BLaER1 treated with 17β-estradiol and CSF1 and Interleukin-3, amounts not matched to agents 10 nM and 100 nM (cell line): ENCODE results near the gene ZNF322.

Experiments
- H3K27ac ChIP-seq, 11 experiments: shearing (Covaris generic); formaldehyde crosslinking; 2 replicates each; pipeline ENCODE4 v1.8.1; 2022
- H3K27me3 ChIP-seq, 11 experiments: shearing (Covaris generic); formaldehyde crosslinking; 2 replicates each; pipeline ENCODE4 v1.8.1; 2022
- H3K36me3 ChIP-seq, 11 experiments: shearing (Covaris generic); formaldehyde crosslinking; 2 replicates each; pipeline ENCODE4 v1.8.1; 2022
- H3K4me1 ChIP-seq, 10 experiments: shearing (Covaris generic); formaldehyde crosslinking; 2 replicates each; pipeline ENCODE4 v1.8.1; 2022
- H3K4me2 ChIP-seq, 11 experiments: shearing (Covaris generic); formaldehyde crosslinking; 2 replicates each; pipeline ENCODE4 v1.8.1; 2022
- H3K4me3 ChIP-seq, 10 experiments: shearing (Covaris generic); formaldehyde crosslinking; 2 replicates each; pipeline ENCODE4 v1.8.1; 2022
- H3K9ac ChIP-seq, 11 experiments: shearing (Covaris generic); formaldehyde crosslinking; 2 replicates each; pipeline ENCODE4 v1.8.1; 2022
- H3K9me3 ChIP-seq, 11 experiments: shearing (Covaris generic); formaldehyde crosslinking; replicated peaks in 1 of 11; 2 replicates each; pipeline ENCODE4 v1.8.1; 2022
- H4K20me1 ChIP-seq, 11 experiments: shearing (Covaris generic); formaldehyde crosslinking; 2 replicates each; pipeline ENCODE4 v1.8.1; 2022
- Cebpa-rat ChIP-seq, 11 experiments: shearing (Covaris generic); IDR thresholded peaks; 2 replicates each; pipeline ENCODE4 v1.8.1; 2022

Gene ZNF322

DNA sequence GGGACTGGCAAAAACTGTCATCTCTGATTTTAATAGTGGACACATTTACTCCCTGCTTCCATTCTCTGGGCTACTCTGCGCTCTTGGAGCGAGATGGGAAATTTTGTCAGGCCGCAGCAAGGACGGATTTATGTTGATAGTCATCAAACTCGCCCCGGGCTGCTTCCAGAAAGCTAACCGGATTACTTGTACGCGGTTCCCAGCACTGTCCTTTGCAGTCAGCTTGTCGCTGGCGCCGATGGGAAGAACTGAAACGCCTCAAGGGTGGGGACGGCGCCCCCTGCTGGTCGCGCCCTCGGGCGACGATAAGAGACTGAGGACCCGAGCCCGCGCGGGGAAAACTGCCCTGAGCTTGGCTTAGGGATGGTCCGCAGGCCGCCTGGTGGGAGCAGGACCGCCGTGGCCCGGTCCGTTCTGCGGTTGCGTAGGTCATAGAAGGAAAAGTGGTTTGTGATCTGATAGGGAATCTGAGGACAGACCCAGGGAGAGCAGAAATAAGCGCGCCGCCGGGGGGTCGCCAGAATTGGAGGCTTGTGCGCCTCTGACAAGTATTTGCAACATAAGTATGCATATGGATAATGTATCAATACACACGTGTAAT, 63.8 kb downstream of the ZNF322 start:
- peaks cover 16 to 47% (median 25%) of the 10 kb centered on the region in 10 experiments for H3K4me1 ChIP-seq
- no peaks in the 10 kb centered on the region for H3K9me3 ChIP-seq

DNA sequence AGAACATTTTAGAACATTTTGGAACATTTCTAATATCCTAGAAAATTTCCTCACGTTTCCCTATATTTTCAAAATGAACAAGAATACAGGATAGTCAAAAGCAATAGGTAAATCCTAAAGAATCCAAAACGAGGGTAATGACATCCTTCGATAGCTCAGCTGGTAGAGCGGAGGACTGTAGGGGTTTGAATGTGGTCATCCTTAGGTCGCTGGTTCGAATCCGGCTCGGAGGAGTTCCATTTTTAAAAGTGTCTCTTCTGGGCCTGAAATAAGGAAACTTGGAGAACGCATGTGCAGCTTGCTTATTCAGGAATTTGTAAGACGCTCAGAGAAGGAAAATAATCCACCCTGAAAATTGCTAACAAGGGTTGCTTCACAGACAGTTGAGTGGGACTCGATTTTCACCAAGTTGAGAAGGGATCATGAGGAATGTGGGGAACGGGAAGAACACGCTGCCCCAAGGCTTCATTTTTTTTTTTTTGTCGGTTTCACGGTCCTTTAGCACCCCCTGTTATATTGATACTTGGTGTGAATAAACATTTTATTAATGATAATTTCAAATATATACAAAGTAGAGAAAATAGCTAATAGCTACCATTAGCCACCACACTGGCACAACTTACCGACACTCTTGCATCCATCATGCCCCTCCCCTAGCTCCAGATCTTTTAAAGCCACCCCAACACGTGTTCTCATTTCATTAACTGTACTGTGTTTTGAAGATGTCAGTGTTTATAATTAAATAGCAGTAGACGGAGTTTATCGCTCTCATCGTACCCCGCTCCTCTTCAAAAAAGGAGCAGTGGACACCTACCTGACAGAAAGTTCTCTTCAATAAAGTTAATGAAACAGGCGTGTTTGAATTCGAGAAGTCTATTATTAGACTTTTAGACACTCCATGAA, 64.6 kb downstream of the ZNF322 start:
- peak overlapping the region in 10 of 11 experiments; percentile 0 to 98 (median 95); a peak in 16 of 22 replicates for H3K9ac ChIP-seq

More for the DNA sequence above, 63.8 kb downstream of the ZNF322 start:
- no peak for TF ChIP-seq Cebpa-rat (IDR thresholded peaks at IDR 0.05)
- Histone ChIP-seq H3K27ac (peak overlapping the region in 10 of 11 experiments; percentile 89 to 97 (median 94); a peak in 19 of 22 replicates), H4K20me1 (peaks cover 0 to 32% (median 11%) of the 10 kb centered on the region in 11 experiments; a peak in 14 of 22 replicates), H3K4me3 (peak overlapping the region; percentile 90 to 98 (median 95)), H3K27me3 (peaks cover 0 to 17% (median 12%) of the 10 kb centered on the region in 11 experiments; a peak in 12 of 22 replicates), H3K36me3 (peaks cover 27 to 32% (median 29%) of the 10 kb centered on the region in 11 experiments), H3K9ac (peak overlapping the region; percentile 0 to 98 (median 95); a peak in 20 of 22 replicates), H3K4me2 (peak overlapping the region; percentile 77 to 99 (median 93))

DNA sequence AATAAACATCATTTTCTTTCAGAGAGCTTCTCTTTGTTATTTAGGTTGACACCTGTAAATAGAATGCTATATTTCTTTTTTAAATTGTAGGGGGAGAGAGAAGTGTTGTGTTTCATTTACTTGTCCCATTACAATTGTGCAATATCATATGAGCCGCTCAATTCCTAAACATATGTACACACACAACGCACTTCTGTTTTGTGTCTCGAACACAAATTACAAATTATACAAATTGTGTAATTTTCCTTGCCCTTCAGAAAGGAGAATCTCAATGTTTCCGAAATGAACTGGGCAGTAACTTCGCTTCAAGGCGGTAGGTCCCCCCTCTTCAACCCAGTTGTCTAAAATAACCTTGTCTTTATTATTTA, 65.4 kb downstream of the ZNF322 start:
- H3K36me3 ChIP-seq, result peaks cover 12 to 16% (median 14%) of the 10 kb centered on the region in 11 experiments

More for the DNA sequence above, 64.6 kb downstream of the ZNF322 start:
- peaks cover 16 to 47% (median 25%) of the 10 kb centered on the region in 10 experiments for H3K4me1 ChIP-seq
- H3K4me2 ChIP-seq, result peak overlapping the region; percentile 77 to 99 (median 93)
- no peak for TF ChIP-seq Cebpa-rat (IDR thresholded peaks at IDR 0.05)
- peaks cover 0 to 17% (median 12%) of the 10 kb centered on the region in 11 experiments; a peak in 12 of 22 replicates for H3K27me3 ChIP-seq
- H3K36me3 ChIP-seq, result peaks cover 20 to 24% (median 23%) of the 10 kb centered on the region in 11 experiments
- no peaks in the 10 kb centered on the region for H3K9me3 ChIP-seq
- peak overlapping the region; percentile 90 to 98 (median 95); a peak in 18 of 20 replicates for H3K4me3 ChIP-seq
- peak overlapping the region in 9 of 11 experiments; percentile 91 to 97 (median 94); a peak in 16 of 22 replicates for H3K27ac ChIP-seq
- peaks cover 0 to 26% (median 11%) of the 10 kb centered on the region in 11 experiments; a peak in 14 of 22 replicates for H4K20me1 ChIP-seq

DNA sequence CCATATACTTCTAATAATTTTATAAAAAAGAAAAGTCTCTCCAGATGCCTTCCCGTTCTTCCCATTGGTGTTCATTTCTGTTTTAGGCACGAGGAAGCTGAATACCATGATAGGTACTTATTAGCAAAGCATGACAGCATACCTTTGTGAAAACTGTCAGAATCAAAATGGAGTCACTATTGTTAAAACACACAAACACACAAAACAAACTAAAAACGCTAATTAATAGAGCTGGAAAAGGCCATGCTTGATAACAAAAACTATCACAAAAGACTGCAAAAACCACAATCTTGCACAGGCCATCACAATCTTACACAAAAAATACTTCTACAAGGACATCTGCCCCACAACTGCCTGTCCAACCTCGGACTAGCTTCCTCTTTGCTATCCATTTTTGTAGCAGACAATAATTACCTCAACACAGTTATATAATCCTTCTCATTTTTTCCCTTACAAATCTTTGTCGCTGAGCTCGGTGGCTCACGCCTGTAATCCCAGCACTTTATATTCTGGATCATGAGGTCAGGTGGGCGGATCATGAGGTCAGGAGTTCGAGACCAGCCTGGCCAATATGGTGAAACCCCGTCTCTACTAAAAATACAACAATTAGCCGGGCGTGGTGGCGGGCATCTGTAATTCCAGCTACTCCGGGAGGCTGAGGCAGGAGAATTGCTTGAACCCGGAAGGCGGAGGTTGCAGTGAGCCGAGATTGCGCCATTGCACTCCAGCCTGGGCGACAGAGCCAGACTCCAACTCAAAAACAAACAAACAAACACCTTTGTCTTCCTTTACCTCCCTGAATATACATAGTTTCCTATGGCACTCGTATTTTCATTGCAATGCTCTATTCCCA, 66.0 kb downstream of the ZNF322 start:
- Histone ChIP-seq H3K9ac (no peak overlapping the region), H3K4me3 (no peak overlapping the region), H3K4me2 (peak overlapping the region in 1 of 11 experiments; percentile 23; a peak in 2 of 22 replicates)

More for the DNA sequence above, 65.4 kb downstream of the ZNF322 start:
- Histone ChIP-seq H3K4me3 (no peak overlapping the region), H3K4me2 (0 out of 22 replicates have a peak overlapping the region, but pooled peaks of 1 of the 11 experiments have one; percentile 23), H3K27ac (no peak overlapping the region), H3K27me3 (peaks cover 0 to 17% (median 12%) of the 10 kb centered on the region in 11 experiments; a peak in 12 of 22 replicates), H3K9me3 (no peaks in the 10 kb centered on the region), H3K4me1 (peaks cover 16 to 47% (median 25%) of the 10 kb centered on the region in 10 experiments), H3K9ac (no peak overlapping the region), H4K20me1 (peaks cover 0 to 19% (median 11%) of the 10 kb centered on the region in 11 experiments; a peak in 14 of 22 replicates)
- TF ChIP-seq Cebpa-rat (IDR thresholded peaks at IDR 0.05), result 0 out of 22 replicates have a peak, but pooled peaks of 1 of the 11 experiments have one; percentile 3

DNA sequence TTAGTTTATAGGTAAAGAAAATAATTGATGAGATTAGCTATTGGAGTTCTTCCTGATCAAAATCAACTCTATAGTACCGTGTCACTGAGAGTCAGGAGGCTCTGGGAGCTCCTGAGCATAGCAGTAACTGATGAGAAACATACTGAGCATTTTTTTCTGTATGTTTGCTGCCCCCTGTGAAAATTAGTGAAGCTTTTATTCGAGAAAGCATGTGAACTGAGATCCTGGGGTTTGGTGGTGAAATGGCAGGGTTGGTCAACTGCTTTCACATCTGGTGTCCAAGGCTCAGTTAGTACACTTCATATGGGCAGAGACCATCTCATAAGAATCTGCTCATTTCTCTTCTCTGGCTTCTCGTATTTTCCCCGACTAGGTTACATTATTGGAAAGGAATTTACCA, 66.9 kb downstream of the ZNF322 start:
- no peak overlapping the region for H3K9ac ChIP-seq
- H3K9me3 ChIP-seq, result no peaks in the 10 kb centered on the region
- no peak overlapping the region for H3K4me2 ChIP-seq
- peaks cover 0 to 17% (median 12%) of the 10 kb centered on the region in 11 experiments; a peak in 12 of 22 replicates for H3K27me3 ChIP-seq
- TF ChIP-seq Cebpa-rat (IDR thresholded peaks at IDR 0.05), result no peak
- H3K4me1 ChIP-seq, result peaks cover 6 to 36% (median 13%) of the 10 kb centered on the region in 10 experiments
- H4K20me1 ChIP-seq, result peaks cover 0 to 7% (median 1%) of the 10 kb centered on the region in 11 experiments; a peak in 9 of 22 replicates
- no peak overlapping the region for H3K4me3 ChIP-seq
- H3K36me3 ChIP-seq, result peaks cover 0 to under 1% (median 0%) of the 10 kb centered on the region in 11 experiments; a peak in 1 of 22 replicates
- no peak overlapping the region for H3K27ac ChIP-seq

More for the DNA sequence above, 66.0 kb downstream of the ZNF322 start:
- Histone ChIP-seq H3K4me1 (peaks cover 15 to 44% (median 22%) of the 10 kb centered on the region in 10 experiments), H4K20me1 (peaks cover 0 to 15% (median 10%) of the 10 kb centered on the region in 11 experiments; a peak in 14 of 22 replicates), H3K27ac (no peak overlapping the region), H3K27me3 (peaks cover 0 to 17% (median 12%) of the 10 kb centered on the region in 11 experiments; a peak in 12 of 22 replicates), H3K9me3 (no peaks in the 10 kb centered on the region), H3K36me3 (peaks cover 6 to 9% (median 8%) of the 10 kb centered on the region in 11 experiments)
- no peak for TF ChIP-seq Cebpa-rat (IDR thresholded peaks at IDR 0.05)

DNA sequence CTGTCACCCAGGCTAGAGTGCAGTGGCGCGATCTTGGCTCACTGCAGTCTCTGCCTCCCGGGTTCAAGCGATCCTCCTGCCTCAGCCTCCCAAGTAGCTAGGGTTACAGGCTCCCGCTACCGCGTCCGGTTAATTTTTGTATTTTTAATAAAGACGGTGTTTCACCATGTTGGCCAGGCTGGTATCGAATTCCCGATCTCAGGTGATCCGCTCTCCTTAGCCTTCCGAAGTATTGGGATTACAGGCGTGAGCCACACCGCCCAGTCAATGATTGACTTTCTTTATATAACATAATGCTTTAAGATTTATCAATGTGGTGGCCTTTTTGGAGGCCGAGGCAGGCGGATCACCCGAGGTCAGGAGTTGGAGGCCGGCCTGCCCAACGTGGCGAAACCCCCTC, 70.6 kb downstream of the ZNF322 start:
- Histone ChIP-seq H3K9me3 (no peaks in the 10 kb centered on the region), H3K9ac (no peak overlapping the region), H3K36me3 (no peaks in the 10 kb centered on the region), H4K20me1 (no peaks in the 10 kb centered on the region), H3K4me2 (no peak overlapping the region), H3K4me1 (peaks cover 0 to 22% (median 2%) of the 10 kb centered on the region in 10 experiments; a peak in 9 of 20 replicates), H3K4me3 (no peak overlapping the region), H3K27ac (no peak overlapping the region), H3K27me3 (peaks cover 0 to 8% (median 5%) of the 10 kb centered on the region in 11 experiments; a peak in 11 of 22 replicates)
- TF ChIP-seq Cebpa-rat (IDR thresholded peaks at IDR 0.05), result no peak
